NCI-H510A treated with DMSO at 0.1 percent for 48 hours (cell line): ENCODE results near the gene LYL1.

Experiments used
- DNase-seq: peaks from one replicate; lab custom pipeline; 2025; lab: John Stamatoyannopoulos, UW

LYL1 gene

GRCh38 chr19:13104848-13105711, 2.4 kb upstream of the LYL1 start:
- DNase-seq = no peak

DNA sequence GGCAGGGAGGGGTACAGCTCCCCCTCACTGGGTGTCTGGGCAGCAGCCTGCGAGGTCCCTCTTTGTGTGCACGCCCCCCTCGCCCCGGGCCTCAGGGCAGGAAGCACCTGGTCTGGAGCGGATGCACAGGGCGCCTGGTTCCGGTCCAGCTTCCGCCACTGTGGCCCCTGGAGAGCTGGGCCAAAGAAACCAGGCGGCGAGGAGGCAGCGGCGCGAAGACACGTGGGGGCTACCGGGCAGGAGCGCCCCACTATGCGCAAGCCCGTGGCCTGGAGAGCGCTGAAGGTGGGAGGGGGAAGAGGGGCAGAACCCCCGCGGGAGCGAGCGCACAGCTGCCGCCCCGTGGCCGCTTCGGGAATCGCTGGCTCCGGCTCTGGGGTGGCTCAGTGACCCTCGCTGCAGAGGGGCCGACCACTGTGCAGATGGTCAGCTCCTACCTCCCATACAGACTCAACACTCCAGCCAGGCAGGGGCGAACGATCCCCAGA, 1.7 kb upstream of the LYL1 start:
- DNase-seq = no peak

DNA sequence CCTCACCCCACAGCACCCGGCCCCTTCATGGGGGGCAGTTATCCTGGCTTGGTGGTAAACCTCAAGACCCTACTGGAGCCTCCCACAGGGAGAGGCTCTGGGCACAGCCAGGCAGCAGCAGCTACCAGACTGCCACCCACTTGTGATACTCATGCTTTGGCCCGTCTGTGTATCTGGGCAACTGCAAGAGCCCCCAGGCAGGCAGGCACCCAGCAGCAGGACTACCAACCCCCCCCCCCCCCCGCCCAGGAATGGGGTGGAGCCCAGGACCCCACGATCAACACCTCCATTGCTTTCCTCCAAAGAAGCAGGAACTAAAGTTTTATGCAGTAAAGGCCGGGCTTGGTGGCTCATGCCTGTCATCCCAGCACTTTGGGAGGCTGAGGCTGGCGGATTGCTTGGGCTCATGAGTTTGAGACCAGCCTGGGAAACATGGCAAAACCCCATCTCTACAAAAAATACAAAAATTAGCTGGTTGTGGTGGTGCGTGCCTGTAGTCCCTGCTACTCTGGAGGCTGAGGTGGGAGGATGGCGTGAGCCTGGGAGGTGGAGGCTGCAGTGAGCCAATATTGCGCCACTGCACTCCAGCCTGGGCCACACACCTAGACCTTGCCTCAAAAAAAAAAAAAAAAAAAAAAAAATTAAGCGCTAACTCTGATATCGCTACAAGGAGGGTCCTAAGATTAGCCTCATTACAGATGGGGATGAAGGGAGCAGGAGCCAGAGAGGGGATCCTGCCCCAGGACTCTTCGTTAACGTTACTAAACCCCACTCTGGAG, 1.1 kb upstream of the LYL1 start:
- DNase-seq = no peak

DNA sequence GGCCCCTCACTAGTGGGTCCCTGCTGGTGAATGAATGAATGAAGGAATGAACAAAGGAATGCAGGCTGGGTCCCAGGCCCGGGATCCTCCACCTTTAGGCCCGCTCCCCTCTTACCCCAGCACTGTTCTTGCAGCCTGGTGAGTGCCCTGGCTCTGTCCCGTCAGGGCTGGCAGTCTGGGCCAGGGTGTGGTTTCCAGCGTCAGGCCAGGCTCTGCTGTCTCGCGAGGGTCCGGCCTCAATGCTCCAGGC, 317 bp downstream of the LYL1 start:
- no peak for DNase-seq

- DNase-seq = no peak
These were observed 855 bp downstream of the LYL1 start for GRCh38 chr19:13101590-13102415.

DNA sequence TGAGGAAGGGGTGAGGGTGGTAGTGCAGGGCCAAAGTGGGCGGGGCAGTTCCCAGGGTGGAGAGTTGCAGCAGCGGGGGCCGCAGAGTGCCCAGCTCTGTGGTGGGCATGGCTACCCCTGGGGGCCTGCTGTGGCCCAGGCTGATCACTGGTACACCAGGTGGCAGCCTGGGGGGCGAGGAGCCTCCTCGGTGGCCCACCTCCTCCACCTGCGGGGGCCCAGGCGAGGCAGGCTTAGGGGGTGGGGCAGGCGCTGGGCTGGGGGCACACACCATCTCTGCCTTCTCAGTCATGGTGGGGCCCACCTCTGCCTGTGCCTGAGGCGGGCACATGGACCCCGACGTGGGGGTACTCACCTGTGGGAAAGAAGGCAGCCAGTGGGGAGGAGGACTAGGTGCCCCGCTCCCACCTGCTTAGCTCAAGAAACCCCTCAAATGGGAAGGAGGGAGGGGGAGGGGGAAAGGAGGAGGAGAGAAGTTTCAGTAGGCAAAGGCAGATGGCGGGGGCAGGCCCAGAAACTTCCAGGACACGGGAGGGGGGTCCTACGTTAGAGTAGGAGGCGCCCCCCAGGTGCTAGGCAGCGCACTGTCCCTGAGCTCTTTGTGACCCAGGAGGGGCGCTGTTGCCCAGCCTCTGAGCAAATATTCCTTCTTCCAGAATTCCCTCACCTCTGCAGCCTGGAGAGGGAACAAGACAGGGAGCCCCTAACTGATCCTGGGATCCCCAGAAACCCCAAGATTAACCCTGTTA, 1.6 kb downstream of the LYL1 start:
- no peak for DNase-seq

GRCh38 chr19:13100031-13100588, 2.5 kb downstream of the LYL1 start:
- DNase-seq = no peak

DNA sequence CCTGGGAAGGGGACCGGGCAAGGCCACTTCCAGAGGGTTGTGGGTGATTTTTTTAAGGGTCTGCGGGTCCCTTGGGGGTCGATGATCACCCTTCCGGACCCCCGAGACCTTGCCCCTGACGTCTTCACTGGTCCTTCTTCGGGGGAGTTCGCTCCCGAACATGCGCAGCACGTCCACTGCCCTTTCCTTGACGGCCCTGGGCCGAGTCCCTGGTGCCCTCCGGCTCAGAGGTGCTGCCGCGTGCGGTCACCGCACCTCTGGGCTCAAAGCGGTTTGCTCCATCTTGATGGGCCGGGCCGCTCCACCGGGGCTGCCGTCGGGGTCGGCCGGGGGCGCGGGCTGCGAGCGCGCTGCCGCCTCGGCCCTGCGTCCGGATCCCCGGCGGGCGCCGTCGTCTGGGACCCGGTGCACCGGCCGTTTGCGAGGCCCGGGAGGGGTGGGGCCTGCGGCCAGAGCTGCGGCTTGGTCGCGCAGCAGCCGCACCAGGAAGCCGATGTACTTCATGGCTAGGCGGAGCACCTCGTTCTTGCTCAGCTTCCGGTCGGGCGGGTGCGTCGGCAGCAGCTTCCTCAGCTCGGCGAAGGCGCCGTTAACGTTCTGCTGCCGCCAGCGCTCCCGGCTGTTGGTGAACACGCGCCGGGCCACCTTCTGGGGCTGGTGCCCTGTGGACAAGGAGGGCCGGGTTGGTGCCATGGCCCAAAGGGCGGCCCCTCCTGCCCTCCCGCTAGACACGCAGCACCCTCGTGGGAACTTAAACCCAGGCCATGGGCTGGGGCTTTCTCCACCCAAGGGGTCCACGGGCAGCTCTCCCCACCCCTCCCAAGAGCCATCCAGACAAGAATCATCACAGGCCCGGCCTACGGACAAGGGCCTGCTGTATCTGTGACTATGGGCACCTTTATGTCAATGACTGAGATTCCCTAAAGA, 3.3 kb downstream of the LYL1 start:
- DNase-seq = peak; percentile 34

- peak; percentile 39 for DNase-seq
These were observed 4.2 kb downstream of the LYL1 start for GRCh38 chr19:13098277-13099072.

GRCh38 chr19:13097463-13098258, 5.0 kb downstream of the LYL1 start:
- no peak for DNase-seq

DNA sequence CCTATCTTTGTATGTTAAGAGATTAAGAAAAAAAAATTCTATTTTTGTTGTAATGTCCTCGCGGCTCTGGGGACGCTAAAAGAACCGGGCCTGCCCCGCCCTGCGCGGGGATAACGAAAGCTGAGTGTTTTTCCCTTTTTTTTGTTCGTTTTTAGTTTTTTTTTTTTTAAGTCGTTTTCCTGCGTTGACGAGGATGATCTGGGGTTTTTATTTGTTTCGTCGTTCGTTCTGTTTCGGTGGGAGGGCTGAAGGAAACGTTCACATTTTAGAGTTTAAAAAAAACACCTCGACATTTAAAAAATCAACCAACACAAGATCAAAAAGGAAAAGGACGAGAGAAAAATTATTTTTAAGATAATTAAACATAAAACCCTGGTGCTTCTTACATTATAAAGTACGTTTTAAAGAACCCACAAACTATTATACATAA, 5.6 kb downstream of the LYL1 start:
- no peak for DNase-seq

- DNase-seq = peak; percentile 40
These were observed 6.4 kb downstream of the LYL1 start for GRCh38 chr19:13095934-13096927.

- peak; percentile 46 for DNase-seq
These were observed 7.3 kb downstream of the LYL1 start for GRCh38 chr19:13095393-13095784.

DNA sequence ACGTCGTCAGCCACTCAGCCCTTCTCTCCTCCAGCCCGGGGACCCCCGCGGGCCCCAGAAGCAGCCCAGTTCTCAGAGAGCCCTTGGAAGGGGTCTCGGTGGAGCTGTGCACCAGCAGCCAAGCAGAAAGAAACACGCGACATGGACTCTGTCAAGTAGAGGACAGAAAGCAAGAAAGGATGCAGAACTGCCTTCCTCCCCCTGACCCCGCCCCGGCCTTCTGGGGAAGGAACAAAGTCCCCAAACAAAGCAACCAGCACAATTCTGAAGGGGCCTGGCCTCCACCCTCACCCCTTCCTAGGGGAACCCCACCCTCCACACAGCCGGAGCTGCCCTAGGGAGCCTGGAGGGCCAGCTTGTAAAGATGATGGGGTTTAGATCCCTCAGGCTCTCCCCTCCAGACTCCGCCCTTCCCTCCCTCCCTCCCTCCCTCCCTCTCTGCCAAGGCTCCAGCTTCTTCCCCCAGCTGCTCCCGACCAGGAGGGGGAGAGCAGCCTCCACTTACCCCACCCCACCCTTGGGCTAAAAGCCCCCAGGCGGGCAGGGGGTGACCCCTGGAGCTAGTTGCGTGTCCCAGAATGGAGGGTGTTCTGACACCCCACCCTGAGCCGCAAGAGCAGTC, 7.8 kb downstream of the LYL1 start:
- DNase-seq = peak; percentile 74

DNA sequence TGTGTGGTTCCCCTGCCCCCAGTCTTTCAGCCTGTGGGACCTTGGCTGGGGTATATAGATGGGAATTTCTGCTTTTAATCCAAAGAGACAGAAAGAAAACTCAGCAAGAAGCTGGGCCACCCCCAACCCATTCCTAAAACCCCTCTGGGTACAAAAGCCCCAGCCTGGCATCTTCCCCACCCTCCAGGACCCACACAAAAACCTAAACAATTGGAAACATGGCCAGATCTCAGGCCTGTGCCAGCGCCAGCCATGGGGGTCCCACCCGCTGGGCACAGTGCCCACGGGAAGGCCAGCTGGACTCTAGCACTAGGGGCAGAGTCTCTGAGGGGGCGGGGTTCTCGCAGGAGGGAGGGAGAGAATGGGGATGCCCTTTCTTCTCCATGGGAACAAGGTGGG, 8.6 kb downstream of the LYL1 start:
- DNase-seq = no peak

DNA sequence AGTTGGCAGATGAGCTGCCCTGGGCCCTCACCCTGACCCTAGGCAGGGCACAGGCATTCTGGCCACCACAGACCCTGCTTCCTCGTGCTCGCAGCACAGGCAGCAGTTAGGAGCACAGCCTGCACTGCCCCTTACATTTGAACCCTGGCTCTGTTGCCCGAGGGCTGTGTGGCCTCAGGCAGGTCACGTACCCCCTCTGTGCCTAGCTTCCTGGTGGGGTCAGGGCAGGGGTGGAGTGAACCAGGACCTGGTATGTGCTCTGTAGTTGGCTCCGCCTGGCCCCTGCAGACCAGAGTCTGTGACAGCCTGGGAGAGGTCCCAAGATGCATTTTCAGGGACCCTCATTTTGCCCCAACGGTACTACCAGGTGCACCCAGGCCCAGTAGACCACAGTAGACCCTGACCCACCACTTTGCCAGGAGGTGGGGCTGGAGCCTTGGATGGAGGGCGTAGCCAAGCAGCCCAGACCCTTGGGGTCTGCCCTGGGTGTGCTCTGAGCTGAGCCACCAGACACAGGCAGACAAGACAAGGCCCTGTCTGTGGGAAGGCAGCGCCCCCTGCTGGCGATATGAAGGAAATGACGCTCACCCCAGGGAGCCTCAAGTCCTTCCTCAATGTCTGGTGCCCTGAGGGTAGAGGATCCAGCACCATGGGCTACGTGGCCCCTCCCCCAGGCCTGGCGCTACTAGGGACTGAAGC, 9.1 kb downstream of the LYL1 start:
- peak; percentile 79 for DNase-seq
